HEK293 (cell line): ENCODE data around the gene CCDC85A.

Experiments
- CTCF ChIA-PET: fragments of 350-600 bp; formaldehyde crosslinking; extraction: SDS; loops from one replicate; lab custom pipeline; 2021; ENCODE audit warnings: antibody characterized with exemption; lab: Yijun Ruan, JAX
- POLR2A ChIA-PET: fragments of 300-600 bp; formaldehyde crosslinking; extraction: SDS; loops from one replicate; lab custom pipeline; 2020; ENCODE audit warnings: antibody characterized with exemption, inconsistent platforms; lab: Yijun Ruan, JAX
- H3K27ac ChIP-seq: fragments of 200-500 bp; sonication (Bioruptor generic); 2 replicates; pipeline ENCODE4 v1.5.1; 2014; ENCODE audit warnings: low read depth, low read length, control low read depth, inconsistent platforms; ENCODE audit errors: extremely low read depth
- H3K36me3 ChIP-seq, 2 experiments: fragments of 200-500 bp in 1 of 2; sonication (Bioruptor generic) in 1 of 2; 1 replicate in 1 of 2; 2 replicates in 1 of 2; pipeline ENCODE4 v1.5.1; 2014 to 2017; ENCODE audit warnings: inconsistent platforms in 2 of 2, low read length in 2 of 2; ENCODE audit not compliant: control insufficient read depth in 2 of 2, insufficient read depth in 1 of 2
- H3K4me1 ChIP-seq: fragments of 200-500 bp; sonication (Bioruptor generic); 2 replicates; pipeline ENCODE4 v1.5.1; 2014; ENCODE audit warnings: mild to moderate bottlenecking, low read length, inconsistent platforms; ENCODE audit not compliant: control insufficient read depth, insufficient read depth
- H3K4me3 ChIP-seq: 2 replicates; pipeline ENCODE4 v1.5.1; 2011; ENCODE audit warnings: low read depth, mild to moderate bottlenecking, control low read depth, low read length, moderate library complexity
- H3K9me3 ChIP-seq: fragments of 200-500 bp; sonication (Bioruptor generic); 2 replicates; pipeline ENCODE4 v1.5.1; 2014; ENCODE audit warnings: low read depth, low read length, inconsistent platforms; ENCODE audit not compliant: control insufficient read depth, insufficient read depth
- AEBP2 ChIP-seq: fragments of 450-650 bp; formaldehyde crosslinking; IDR thresholded peaks from 2 replicates; pipeline ENCODE4 v1.5.1; 2016; ENCODE audit warnings: missing biosample characterization, missing genetic modification characterization, borderline replicate concordance
- KLF9 ChIP-seq: fragments of 450-650 bp; formaldehyde crosslinking; IDR thresholded peaks from 2 replicates; pipeline ENCODE4 v1.5.1; 2016; ENCODE audit warnings: missing biosample characterization, missing genetic modification characterization, low read depth
- PATZ1 ChIP-seq: fragments of 450-650 bp; formaldehyde crosslinking; IDR thresholded peaks from 2 replicates; pipeline ENCODE4 v1.5.1; 2016; ENCODE audit warnings: missing biosample characterization, missing genetic modification characterization
- REST ChIP-seq: fragments of 450-650 bp; formaldehyde crosslinking; IDR thresholded peaks from 2 replicates; pipeline ENCODE4 v1.5.1; 2016; ENCODE audit warnings: missing biosample characterization, missing genetic modification characterization
- SCRT1 ChIP-seq: fragments of 450-650 bp; formaldehyde crosslinking; IDR thresholded peaks from 2 replicates; pipeline ENCODE4 v1.5.1; 2016; ENCODE audit warnings: missing biosample characterization, missing genetic modification characterization, borderline replicate concordance
- SCRT2 ChIP-seq: fragments of 450-650 bp; formaldehyde crosslinking; IDR thresholded peaks from 2 replicates; pipeline ENCODE4 v1.5.1; 2016; ENCODE audit warnings: missing biosample characterization, missing genetic modification characterization
- SP3 ChIP-seq: fragments of 450-650 bp; formaldehyde crosslinking; IDR thresholded peaks from 2 replicates; pipeline ENCODE4 v1.5.1; 2016; ENCODE audit warnings: missing biosample characterization, missing genetic modification characterization
- ZBTB1 ChIP-seq: fragments of 450-650 bp; formaldehyde crosslinking; IDR thresholded peaks from 2 replicates; pipeline ENCODE4 v1.5.1; 2016; ENCODE audit warnings: missing biosample characterization, missing genetic modification characterization
- ZBTB26 ChIP-seq: fragments of 450-650 bp; formaldehyde crosslinking; optimal IDR thresholded peaks from 2 replicates; pipeline ENCODE3; 2016; ENCODE audit warnings: missing biosample characterization, mild to moderate bottlenecking, missing genetic modification characterization
- ZBTB6 ChIP-seq: fragments of 450-650 bp; formaldehyde crosslinking; IDR thresholded peaks from 2 replicates; pipeline ENCODE4 v1.5.1; 2017; ENCODE audit warnings: missing biosample characterization, missing genetic modification characterization
- ZEB2 ChIP-seq: fragments of 450-650 bp; formaldehyde crosslinking; IDR thresholded peaks from 2 replicates; pipeline ENCODE4 v1.5.1; 2016; ENCODE audit warnings: missing biosample characterization, missing genetic modification characterization
- ZFHX2 ChIP-seq: fragments of 450-650 bp; formaldehyde crosslinking; conservative IDR thresholded peaks from 2 replicates; pipeline ENCODE4 v1.5.1; 2016; ENCODE audit warnings: missing biosample characterization, missing genetic modification characterization
- ZFP41 ChIP-seq: fragments of 450-650 bp; formaldehyde crosslinking; IDR thresholded peaks from 2 replicates; pipeline ENCODE4 v1.5.1; 2016; ENCODE audit warnings: missing biosample characterization, missing genetic modification characterization, borderline replicate concordance
- ZNF133 ChIP-seq: fragments of 450-650 bp; formaldehyde crosslinking; IDR thresholded peaks from 2 replicates; pipeline ENCODE4 v1.5.1; 2016; ENCODE audit warnings: missing biosample characterization, missing genetic modification characterization
- ZNF18 ChIP-seq: fragments of 450-650 bp; formaldehyde crosslinking; IDR thresholded peaks from 2 replicates; pipeline ENCODE4 v1.5.1; 2016; ENCODE audit warnings: missing biosample characterization, missing genetic modification characterization
- ZNF239 ChIP-seq: fragments of 450-650 bp; formaldehyde crosslinking; IDR thresholded peaks from 2 replicates; pipeline ENCODE4 v1.5.1; 2016; ENCODE audit warnings: missing biosample characterization, missing genetic modification characterization
- ZNF311 ChIP-seq: fragments of 450-650 bp; formaldehyde crosslinking; IDR thresholded peaks from 2 replicates; pipeline ENCODE4 v1.5.1; 2017; ENCODE audit warnings: missing biosample characterization, missing genetic modification characterization, borderline replicate concordance
- ZNF341 ChIP-seq: fragments of 450-650 bp; formaldehyde crosslinking; IDR thresholded peaks from 2 replicates; pipeline ENCODE4; 2016; ENCODE audit warnings: low read depth, missing biosample characterization, missing genetic modification characterization
- ZNF585B ChIP-seq: fragments of 450-650 bp; formaldehyde crosslinking; IDR thresholded peaks from 2 replicates; pipeline ENCODE4 v1.5.1; 2016; ENCODE audit warnings: missing biosample characterization, missing genetic modification characterization
- ZNF701 ChIP-seq: fragments of 450-650 bp; formaldehyde crosslinking; IDR thresholded peaks from 2 replicates; pipeline ENCODE4 v1.5.1; 2016; ENCODE audit warnings: missing biosample characterization, missing genetic modification characterization
- ZNF707 ChIP-seq: fragments of 450-650 bp; formaldehyde crosslinking; IDR thresholded peaks from 2 replicates; pipeline ENCODE4 v1.5.1; 2016; ENCODE audit warnings: missing biosample characterization, missing genetic modification characterization

CCDC85A gene

GRCh38 chr2:56184500-56185011, 766 bp downstream of the CCDC85A start:
- H3K9me3 ChIP-seq, result no peaks in the 10 kb centered on the region
- POLR2A ChIA-PET, result no interaction called here
- H3K27ac ChIP-seq, result peak overlapping the region; percentile 46; the same call in 1 of the 2 replicates
- H3K4me1 ChIP-seq, result no peaks in the 10 kb centered on the region
- TF ChIP-seq KLF9 (tag by site-specific recombination) (no peak), SCRT2 (tag by site-specific recombination) (peak; percentile 86), ZNF585B (tag by site-specific recombination) (no peak), ZNF707 (tag by site-specific recombination) (no peak), ZNF239 (no peak), ZFP41 (tag by site-specific recombination) (no peak), ZNF18 (tag by site-specific recombination) (no peak), ZNF701 (tag by site-specific recombination) (no peak), ZBTB6 (tag by site-specific recombination) (no peak), ZEB2 (no peak), PATZ1 (0 out of 2 replicates have a peak, but pooled peaks have one; percentile 4), ZFHX2 (tag by site-specific recombination) (peak; percentile 77), SCRT1 (tag by site-specific recombination) (no peak), AEBP2 (no peak), REST (peak; percentile 71), ZNF133 (no peak), ZNF311 (no peak), ZBTB1 (no peak), ZNF341 (no peak), SP3 (tag by site-specific recombination) (peak; percentile 34), ZBTB26 (tag by site-specific recombination) (peak; percentile 64)
- CTCF ChIA-PET, result interaction anchor here (1.3 to 1.8 kb wide), 5 partner anchors 16 to 1331 kb away, joined by 3 to 8 read pairs (median 6); no protein-coding TSS in a partner anchor
- peak overlapping the region; percentile 57 for H3K4me3 ChIP-seq
- H3K36me3 ChIP-seq, result no peaks in the 10 kb centered on the region
